Renal pelvis (tissue), 4 donors: ENCODE results near the gene LIX1L. TPM values are rescaled to one million over a fixed set of nuclear protein-coding genes. Genes with fewer than 3 reads are reported as not detected.

ENCODE experiments used
- DNase-seq: peaks from one replicate; pipeline ENCODE4 v3.0.0-alpha.2; 2013
- polyA plus RNA-seq, 3 donors: library from polyadenylated mRNA; unstranded; fragments of 120-200 nt; gene quantifications; one replicate each; pipeline ENCODE4 v1.2.1, GENCODE V29; 2013; ENCODE audit not compliant: insufficient read length in 3 of 3

LIX1L gene
- polyA plus RNA-seq, 3 donors: 21.5 to 22.8 (median 22.0) TPM

DNA sequence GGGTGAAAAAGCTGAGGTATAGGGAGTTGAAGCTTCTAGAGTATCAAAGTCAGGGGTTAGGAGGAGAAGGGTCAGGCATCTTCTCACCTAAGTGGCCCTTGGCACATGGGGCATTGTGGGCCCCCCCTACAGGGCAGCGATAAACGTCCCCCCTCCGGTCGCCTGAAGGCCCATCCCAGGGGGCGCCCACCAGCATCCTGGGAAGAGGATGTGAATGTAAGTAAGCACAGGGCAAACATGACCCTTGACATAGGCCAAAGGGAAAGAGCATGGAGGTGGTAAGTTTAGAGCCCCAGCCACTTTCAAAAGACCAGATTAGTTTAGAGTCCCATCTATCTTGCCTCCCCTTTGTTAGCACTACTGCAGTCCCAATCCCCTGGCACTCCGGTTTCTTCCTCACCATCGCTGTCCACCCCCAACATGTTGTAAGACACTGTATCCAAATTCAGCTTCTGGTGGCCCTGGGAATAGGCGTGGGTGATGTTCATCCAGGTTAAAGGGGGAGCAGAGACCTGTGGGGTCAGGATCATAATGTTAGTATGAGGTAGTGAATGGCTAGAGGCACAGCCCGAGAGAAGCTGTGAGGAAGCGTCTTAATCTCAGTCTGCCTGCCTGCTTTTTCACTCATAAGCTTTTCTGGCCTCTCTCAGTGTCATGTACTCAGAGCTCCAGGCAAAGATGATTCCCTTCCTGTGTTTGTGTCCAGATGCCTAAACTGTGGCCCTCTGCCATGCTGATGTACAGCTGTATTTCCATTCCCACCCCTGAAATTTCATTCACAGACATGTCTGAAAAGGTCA, 50.7 kb downstream of the LIX1L start:
- no peak for DNase-seq

DNA sequence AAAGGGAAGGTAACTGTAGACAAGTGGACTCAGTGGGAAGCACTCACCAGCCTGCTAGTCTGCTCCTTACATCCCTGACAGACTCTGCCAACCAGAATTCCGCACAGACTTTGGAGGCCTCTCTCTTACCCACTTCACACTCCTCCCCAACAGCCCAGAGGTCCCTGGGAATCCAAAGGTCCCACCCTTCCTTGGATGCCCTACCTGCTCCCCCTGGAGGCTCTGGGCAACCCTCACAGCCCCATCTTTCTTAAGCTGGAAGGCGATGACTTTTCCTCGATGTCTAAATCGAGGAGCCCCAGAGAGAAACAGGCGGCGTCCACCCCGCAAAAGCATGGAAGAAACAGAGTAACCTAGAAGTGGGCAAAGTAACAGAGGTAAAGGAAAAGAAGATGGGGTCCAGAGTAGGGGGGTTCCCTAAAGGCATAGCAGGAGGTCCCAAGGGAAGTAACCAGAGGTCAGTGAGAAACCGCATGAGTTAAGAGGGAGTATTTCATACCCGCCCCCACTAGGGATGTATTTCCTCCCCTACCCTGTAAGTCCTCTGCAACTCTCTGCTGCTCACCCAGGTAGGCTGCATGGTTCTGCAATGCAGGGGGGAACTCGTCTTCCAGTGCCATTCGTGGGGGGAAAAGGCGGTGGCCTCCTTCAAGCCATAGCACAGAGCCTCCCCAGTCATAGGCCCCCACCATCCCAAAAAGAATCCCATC, 56.4 kb downstream of the LIX1L start:
- DNase-seq: no peak

- DNase-seq: no peak
Measured at GRCh38 chr1:145898756-145899155, 59.1 kb downstream of the LIX1L start.

- no peak for DNase-seq
Measured at GRCh38 chr1:145897969-145898368, 59.8 kb downstream of the LIX1L start.

- no peak for DNase-seq
Measured at GRCh38 chr1:145895471-145895870, 62.3 kb downstream of the LIX1L start.

- no peak for DNase-seq
Measured at GRCh38 chr1:145893306-145894055, 64.3 kb downstream of the LIX1L start.

DNA sequence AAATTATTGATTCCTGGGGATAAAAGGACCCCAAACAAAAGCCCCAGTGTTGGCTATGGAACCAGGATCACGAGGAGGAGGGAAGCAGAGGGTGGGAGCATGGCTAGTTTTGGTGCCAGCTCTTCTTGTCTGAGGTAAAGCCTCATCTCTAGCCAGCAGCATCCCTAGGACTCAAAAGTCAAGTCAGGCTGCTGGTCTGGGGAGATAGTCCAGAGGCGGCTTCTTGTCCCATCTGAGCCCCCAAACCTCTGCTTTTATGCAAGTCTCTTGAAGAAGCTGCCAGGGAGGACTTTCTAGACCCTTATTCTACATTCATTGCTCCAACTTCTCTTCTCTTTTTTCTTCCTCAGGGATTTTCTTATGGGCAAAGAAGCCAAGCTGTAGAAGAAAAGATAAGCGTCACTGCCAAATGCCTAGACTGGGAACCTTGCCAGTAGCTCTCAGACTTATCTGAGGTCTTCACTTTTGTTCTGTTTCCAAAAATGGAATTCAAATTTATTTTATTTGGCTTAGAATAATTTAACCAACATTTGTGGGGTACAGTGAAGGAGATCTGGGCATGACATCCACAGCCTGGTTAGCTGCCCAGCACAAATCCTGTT, 65.2 kb downstream of the LIX1L start:
- DNase-seq: no peak

DNA sequence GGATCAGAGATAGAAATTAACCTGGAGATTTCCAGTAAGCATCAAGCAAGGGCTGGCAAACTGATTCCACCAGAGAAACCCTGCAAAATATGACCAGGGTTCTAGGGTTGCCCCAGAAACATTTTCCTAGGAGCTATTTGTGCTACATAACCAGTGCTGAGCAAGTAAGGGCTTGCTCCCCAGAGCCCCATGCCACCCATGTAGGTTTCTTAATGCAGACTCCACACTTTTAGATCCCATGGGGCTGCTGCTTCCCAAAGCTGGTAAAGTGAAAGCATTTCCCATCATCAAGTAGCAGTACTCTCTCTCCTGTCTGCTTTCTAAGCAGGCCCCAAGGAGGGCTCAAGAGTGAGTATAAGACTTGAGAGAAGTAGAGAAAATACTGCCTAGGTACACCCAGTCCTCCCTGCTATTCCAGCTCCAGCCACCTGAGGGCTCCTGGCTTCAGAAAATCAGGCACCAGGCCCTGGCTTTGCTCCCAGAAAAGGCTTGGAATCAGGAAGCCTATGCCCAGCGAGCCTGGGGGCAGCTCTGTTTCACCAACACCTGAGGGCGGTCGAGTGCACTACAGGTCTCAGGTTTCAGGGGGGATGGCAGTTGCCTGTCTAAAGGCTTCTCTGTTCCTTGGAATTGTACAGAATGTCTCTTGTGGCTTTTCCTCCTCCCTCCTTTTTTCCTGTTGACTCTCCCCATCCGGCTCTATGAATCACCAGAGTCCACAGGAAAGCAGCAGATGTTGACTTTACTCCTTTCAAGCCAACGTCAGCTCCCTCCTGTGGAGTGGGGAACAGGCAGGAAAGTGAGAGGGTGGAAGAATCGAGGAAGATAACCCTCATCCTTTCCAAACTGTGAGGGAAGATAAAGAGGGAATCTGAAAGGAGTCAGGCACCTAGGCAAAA, 66.0 kb downstream of the LIX1L start:
- DNase-seq: peak; percentile 95

DNA sequence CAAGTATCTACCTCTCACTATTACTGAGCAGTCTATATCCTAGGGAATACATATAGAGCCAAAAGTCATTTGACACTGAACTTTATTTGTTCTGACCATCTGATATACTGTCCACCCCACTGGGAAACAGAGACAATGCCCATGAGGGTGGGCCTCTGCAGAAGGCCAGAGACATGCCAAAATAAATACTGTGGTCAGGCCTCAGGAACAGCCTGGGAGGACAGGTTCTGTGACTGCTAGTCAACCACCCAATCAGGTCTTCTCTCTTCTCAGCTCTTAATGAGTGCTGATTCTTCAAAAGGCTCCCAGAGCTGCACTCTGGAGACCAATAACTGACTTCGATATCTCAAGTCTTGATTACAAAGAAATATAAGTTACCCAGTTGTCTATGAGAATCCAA, 66.7 kb downstream of the LIX1L start:
- DNase-seq: no peak

DNA sequence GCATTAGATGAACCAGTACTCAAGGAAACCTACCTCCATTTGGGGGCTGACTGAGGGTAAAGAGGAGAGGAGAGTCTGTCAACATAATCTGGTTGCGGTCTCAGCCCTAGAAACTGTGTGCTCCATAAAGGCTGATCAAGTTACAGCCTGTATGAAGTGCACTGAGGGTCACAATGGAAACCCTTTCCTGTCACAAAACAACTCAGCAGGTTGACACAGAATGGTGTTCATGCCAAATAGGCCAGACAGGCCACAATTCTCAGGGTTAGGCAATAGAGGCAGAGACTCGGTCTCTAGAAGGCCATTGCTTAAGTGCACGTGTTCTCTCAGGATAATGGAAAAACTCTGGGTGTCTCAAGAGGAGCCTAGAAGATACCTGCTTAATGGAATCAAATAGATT, 68.1 kb downstream of the LIX1L start:
- no peak for DNase-seq

- DNase-seq: peak; percentile 17
Measured at GRCh38 chr1:145887631-145888030, 70.2 kb downstream of the LIX1L start.

DNA sequence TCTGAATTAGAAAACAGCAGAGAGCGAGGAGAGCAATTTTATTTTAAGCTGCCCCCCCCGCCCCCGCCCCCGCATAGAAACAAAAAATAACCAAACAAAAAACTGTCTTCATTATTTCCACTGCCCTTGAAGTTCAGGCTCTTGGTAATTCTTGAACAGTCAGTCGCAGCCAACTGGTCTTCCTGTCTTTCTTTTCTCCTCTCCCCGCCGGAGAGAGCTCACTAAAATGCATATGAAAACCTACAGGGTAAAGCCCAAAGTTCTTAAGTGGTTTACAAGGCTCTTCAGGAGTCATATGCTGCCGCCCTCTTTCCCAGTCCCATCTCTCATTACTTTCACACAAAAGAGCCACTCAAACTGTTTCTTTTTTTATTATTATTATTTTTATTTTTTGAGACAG, 71.0 kb downstream of the LIX1L start:
- no peak for DNase-seq

DNA sequence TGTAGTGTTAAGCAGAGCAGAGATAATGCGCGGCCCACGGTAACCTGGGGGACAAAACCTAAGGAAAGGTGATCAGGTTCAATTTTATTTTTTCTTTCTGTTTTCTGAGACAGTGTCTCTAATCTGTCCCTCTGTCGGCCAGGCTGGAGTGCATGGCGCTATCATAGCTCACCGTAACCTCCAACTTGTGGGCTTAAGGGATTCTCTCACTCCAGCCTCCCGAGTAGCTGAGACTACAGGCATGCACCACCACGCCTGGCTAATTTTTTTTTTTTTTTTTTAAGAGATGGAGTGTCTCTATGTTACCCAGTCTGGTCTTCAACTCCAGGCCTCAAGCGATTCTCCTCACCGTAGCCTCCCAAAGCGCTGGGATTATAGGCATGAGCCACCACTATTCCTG, 71.4 kb downstream of the LIX1L start:
- DNase-seq: no peak

GRCh38 chr1:145885738-145886287, 72.0 kb downstream of the LIX1L start, which contains the start of gene ANKRD35:
Gene ANKRD35 (minus strand): TSS chr1:145885866. CDS start chr1:145885758, 108 bp downstream.
- peak; percentile 69 for DNase-seq

DNA sequence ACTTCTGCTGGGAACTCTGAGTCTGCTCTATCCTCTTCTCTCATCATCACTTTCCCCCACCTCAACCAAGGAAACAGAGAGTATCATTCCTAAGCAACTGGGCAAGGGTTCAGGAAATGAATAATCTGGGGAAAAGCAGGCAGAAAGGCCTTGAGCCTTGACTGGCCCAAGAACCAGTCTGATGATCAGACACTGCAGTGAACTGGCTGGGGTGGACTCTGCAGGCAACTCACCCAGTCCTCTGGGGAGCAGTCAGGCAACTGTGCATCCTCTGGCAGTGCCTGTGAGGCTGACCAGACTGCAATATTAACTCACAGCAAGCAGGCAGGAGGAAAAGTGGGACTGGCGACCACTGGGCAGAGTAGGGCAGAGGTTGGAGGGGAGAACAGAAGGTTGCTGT, 73.1 kb downstream of the LIX1L start:
- no peak for DNase-seq

Other genes with a start within 250 kb of the LIX1L start
- 1 to 10 TPM; 1.0 to 4.1 (median 2.6) TPM for gene CD160, start 238.5 kb downstream of the LIX1L start, polyA plus RNA-seq
- 10 to 100 TPM; 12.4 to 21.9 (median 20.7) TPM for gene RNF115, start 133.9 kb downstream of the LIX1L start, polyA plus RNA-seq
- gene POLR3C, start 133.8 kb downstream of the LIX1L start, polyA plus RNA-seq: 10 to 100 TPM; 35.9 to 41.3 (median 39.5) TPM
- gene NUDT17, start 112.4 kb downstream of the LIX1L start, polyA plus RNA-seq: 1 to 10 TPM; 6.5 to 9.1 (median 8.0) TPM
- gene PIAS3, start 98.9 kb downstream of the LIX1L start, polyA plus RNA-seq: 10 to 100 TPM; 52.5 to 59.6 (median 55.4) TPM
- 1 to 10 TPM; 2.6 to 2.8 (median 2.7) TPM for gene ANKRD35, start 72.2 kb downstream of the LIX1L start, polyA plus RNA-seq
- gene ITGA10, start 48.0 kb downstream of the LIX1L start, polyA plus RNA-seq: 1 to 10 TPM in 2 of 3 donors, under 1 TPM in 1; 0.61 to 2.3 (median 1.4) TPM
- 10 to 100 TPM; 49.4 to 59.3 (median 56.8) TPM for gene PEX11B, start 39.3 kb downstream of the LIX1L start, polyA plus RNA-seq
- 100 to 1,000 TPM; 179 to 211 (median 202) TPM for gene RBM8A, start 30.5 kb downstream of the LIX1L start, polyA plus RNA-seq
- under 1 TPM; 0.64 to 0.79 (median 0.77) TPM for gene ANKRD34A, start 6.6 kb upstream of the LIX1L start, polyA plus RNA-seq
- 10 to 100 TPM; 32.3 to 35.7 (median 34.5) TPM for gene POLR3GL, start 6.7 kb upstream of the LIX1L start, polyA plus RNA-seq
- 100 to 1,000 TPM; 465 to 546 (median 519) TPM for gene TXNIP, start 38.6 kb upstream of the LIX1L start, polyA plus RNA-seq
- gene HJV, start 63.7 kb upstream of the LIX1L start, polyA plus RNA-seq: under 1 TPM in 2 of 3 donors, not detected in 1; 0.34 to 0.46 TPM
- gene NBPF10, start 186.8 kb upstream of the LIX1L start, polyA plus RNA-seq: 1 to 10 TPM; 3.6 to 4.4 (median 3.7) TPM